ENCODE data around the gene ISLR2. TPM values are rescaled to one million over a fixed set of nuclear protein-coding genes. Genes with fewer than 3 reads are reported as not detected.
"Not testable (repeated sequence)": the region's sequence is repeated elsewhere in the genome, so short reads cannot be mapped to it uniquely, and the experiment has no call there.

Gene ISLR2
- total RNA-seq, 1 donor from 2014 or later: 113 TPM

- no peak for FAIRE-seq
These were observed 26.5 kb downstream of the ISLR2 start for GRCh38 chr15:74156678-74157411.

GRCh38 chr15:74157868-74158827 is 27.8 kb downstream of the ISLR2 start:
- FAIRE-seq: no peak
- DNase-seq (ENCODE audit: low spot score in 2 of 2): no peak

More at GRCh38 chr15:74156678-74157411, 26.5 kb downstream of the ISLR2 start:
- DNase-seq (ENCODE audit: low spot score in 2 of 2): no peak

DNA sequence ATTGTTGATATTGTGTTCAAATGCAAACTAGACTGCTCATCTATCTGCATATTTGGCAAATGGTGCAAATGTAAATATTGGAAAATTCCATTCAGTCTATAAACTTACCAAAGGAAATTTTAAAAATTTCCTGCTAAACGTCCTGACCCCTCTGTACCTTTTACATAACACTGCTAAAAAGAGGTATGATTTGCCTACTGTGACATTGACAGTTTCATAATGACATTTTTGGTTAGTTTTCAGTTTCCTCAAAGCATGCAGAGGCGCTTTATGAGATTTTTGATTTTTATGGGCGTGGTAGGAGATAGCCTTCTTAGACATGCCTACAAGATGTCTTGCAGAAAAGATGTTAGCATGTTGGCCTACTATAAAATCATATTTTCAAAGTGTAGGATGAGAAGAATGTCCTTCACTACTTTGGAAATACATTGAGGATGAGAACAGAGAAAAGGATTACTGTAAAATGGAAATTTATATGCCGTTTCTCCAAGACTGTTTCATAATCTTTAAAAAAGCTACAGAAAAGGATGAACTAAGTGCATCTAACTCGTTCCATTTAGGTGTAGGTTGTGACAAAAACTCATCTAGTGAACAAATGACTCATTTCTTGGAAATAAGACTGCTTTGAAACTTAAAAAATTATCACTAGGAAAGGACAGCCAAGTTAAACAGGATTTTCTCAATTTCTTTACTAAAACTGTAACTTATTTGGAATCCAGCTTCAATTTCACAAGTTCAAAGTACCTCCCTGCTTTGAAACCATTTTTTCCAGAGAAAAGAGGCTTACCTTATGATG is 28.7 kb downstream of the ISLR2 start:
- no peak for DNase-seq (ENCODE audit: low spot score in 2 of 2)
- no peak for FAIRE-seq

- FAIRE-seq (no peak), DNase-seq (ENCODE audit: low spot score in 2 of 2) (no peak)
These were observed 29.4 kb downstream of the ISLR2 start for GRCh38 chr15:74159773-74160172.

DNA sequence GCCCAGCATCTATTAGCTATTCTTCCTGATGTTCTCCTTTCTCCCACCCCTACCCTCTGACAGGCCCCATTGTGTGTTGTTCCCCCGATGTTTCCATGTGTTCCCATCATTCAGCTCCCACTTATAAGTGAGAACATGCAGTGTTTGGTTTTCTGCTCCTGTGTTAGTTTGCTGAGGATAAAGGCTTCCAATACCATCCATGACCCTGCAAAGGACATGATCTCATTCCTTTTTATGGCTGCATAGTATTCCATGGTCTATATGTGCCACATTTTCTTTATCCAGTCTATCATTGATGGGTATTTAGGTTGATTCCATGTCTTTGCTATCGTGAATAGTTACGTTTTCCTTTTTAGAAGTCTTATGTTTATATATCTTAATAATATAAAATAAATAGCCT is 30.0 kb downstream of the ISLR2 start:
- not testable (repeated sequence) for FAIRE-seq; DNase-seq (ENCODE audit: low spot score in 2 of 2)

DNA sequence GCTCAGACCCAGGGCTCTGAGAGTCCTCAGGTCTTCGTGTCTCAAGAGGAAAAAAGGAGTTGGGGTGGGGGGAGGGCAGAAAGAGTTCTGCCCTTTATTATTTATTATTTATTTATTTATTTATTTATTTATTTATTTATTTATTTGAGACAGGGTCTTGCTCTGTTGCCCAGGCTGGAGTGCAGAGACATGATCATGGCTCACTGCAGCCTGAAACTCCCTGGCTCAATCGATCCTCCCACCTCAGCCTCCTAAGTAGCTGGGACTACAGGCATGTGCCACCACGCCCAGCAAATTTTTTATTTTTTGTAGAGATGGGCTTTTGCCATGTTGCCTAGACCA is 31.8 kb downstream of the ISLR2 start:
- DNase-seq (ENCODE audit: low spot score in 2 of 2); FAIRE-seq: not testable (repeated sequence)

DNA sequence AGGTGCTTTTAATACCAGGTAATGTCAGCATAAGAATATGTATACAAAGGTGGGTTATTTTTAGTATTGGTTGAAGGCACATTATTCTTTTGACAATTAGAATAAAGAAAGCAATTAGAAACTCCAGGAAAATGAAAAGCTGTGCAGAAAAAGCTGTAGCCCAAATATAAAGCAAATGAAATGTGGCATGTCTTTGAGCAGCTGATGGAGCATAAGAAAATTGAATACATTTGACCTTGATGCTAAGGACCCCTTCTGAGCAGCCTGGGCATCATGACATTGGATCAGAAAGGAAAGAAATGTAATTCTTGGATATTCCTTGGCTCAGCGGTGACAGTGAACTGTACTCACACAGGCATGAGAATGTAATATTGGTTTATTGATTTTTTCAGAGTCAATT is 35.1 kb downstream of the ISLR2 start:
- no peak for DNase-seq (ENCODE audit: low spot score in 2 of 2)
- FAIRE-seq: no peak

GRCh38 chr15:74167891-74168331 is 37.5 kb downstream of the ISLR2 start:
- no peak for FAIRE-seq
- DNase-seq (ENCODE audit: low spot score in 2 of 2): no peak

- FAIRE-seq (no peak), DNase-seq (ENCODE audit: low spot score in 2 of 2) (no peak)
These were observed 38.3 kb downstream of the ISLR2 start for GRCh38 chr15:74168711-74169126.

DNA sequence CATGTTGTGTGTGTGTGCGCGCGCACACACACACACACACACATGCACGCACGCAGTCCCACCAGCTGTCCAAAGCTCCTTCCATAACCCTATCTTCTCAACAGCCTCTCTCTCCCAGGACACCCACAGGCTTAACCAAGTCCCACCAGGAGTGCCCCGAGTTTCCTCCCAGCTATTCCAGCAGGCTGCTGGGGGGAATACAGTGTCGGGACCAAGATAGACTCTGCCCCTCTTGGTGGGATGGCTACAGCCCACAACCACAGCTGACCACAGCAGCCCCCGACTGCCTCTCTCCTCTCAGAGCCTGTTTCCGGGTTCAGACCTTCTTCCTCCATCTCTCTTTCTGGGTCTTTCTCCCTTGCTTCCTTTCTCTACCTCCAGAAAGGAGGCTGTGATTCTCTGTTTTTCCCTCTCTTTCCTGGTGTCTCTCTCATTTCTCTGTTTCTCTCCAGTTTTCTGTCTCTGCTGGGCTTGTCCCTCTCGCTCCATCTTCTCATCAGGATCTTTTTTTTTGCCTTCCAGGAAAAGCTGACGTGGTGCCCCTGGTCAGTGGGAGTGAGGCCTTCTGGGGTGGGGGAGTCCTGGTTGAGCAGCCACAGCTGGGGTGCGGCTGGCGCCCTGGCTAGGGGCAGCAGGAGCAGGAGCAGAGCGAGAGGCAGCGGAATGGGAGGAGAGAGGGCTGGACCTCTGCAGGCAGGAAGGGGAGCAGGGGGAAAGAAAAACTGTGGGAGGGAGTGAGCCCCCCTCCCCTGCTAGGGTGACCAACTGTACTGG is 39.9 kb downstream of the ISLR2 start:
- DNase-seq (ENCODE audit: low spot score in 2 of 2) (no peak), FAIRE-seq (no peak)

DNA sequence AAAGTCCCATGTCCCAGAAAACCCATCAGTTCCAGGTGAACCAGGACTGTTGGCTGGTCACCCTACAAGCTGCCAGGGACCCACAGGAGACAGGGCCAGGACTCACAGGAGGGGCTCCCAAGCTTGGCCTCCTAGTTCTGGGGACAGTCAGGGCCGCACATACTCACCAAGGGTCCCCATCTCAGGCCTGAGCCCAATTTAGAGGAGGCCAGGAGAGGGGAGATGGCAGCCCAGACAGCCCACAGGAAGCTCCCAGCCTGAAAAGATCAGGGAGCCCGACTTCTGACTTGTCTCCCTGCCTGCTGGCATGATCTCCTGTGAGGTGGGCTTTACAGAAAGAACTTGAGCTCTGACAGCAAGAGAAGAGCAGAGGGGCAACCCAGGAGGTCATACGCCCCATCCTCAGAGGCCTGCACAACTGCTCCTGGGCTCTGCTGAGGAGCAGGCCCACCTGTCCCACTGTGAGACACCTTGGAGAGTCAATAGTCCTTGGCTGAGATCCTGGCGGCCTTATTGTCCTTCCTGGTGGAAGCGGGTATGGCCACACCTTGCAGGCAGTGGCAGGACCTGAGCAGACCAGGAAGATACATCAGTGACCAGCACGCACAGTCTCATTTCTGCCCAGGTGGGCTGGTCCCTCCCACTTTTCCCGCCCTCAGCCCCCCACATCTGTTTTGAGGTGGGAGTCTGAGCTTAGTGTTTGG is 40.6 kb downstream of the ISLR2 start:
- no peak for DNase-seq (ENCODE audit: low spot score in 2 of 2)
- FAIRE-seq: no peak

DNA sequence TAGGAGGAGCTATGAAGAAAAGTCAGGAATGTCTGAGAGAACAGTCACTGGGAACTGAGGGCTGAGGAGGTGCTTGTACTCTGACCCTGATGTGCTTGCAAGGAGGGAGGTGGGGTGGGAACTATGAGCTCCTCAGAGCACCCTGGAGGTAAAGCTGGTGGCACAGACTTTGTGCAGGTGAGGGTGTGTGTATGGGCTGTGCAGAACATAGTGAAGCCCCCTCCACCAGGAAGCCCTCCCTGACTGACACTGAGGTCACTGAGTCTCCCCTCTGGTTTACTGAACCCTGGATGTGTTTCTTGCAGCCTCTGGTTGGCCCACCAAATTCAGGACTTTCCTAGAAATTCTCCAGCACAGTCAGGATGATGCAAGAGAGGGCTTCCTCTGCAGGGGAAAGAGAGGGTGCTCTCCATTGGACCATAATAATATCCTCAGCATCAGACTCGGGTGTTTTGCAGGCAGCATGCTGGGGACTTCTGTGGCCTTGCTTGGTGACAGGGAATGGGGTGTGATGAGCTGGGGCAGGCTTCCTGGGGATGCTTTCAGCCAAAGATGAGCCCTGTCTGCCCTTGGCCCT is 41.7 kb downstream of the ISLR2 start:
- no peak for DNase-seq (ENCODE audit: low spot score in 2 of 2)
- no peak for FAIRE-seq

DNA sequence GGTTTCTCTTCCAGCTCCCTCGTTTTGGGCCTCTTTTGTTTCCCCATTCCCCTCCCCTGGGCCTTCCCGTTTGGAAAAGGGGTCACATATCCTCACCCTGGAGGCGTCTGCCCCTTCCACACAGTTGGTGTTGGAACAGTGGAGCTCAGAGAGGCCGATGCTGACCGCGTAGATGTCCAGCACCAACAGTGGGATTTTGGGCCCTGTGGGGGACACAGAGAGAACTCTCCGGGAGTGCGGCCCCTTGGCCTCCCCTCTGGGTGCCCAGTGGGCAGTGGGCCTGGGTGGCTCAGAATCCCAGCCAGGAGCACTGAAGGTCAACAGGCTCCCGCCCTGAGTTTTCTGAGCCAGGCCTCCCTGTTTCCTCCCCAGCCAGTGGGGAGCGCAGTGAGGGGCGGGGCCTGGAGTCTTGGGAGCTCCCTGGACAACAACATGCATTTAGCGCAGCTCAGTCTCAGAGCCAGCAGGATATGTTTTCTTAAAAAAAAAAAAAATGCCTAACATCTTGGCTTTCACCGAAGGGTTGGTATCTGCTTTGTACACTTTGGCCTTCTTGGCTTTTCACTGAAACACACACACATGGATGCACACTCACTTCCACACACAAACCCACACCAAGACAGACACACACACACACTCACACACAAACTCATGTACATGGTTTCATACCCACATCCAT is 42.5 kb downstream of the ISLR2 start:
- DNase-seq (ENCODE audit: low spot score in 2 of 2): no peak

DNA sequence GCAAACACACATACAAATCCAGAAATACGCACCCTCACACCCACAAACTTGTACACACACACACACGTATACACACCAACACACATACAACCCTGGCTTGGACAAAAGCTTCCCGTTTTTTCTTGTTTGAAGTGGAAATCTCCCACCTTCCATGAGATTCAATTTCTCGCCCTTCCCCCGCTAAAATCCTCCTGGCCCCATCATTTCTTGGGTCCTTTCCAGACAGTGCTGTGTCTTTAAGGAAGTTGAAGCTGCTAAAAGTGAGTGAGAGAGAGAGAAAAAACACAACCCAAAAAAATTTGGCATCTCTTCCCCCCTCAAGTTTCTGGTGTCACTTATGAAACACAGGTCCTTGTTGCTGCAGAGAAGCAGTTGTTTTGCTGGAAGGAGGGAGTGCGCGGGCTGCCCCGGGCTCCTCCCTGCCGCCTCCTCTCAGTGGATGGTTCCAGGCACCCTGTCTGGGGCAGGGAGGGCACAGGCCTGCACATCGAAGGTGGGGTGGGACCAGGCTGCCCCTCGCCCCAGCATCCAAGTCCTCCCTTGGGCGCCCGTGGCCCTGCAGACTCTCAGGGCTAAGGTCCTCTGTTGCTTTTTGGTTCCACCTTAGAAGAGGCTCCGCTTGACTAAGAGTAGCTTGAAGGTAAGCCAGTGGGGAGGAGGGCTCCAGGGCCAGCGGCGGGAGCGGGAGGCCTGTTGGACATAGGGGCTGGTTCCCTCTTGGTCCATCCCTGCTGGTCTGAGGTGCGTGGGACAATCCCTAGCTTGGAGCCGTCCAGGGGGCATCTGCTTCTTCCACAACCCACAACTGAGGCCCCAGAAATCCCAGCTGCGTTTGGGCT is 43.2 kb downstream of the ISLR2 start, which contains the start of gene ISLR:
Gene ISLR, plus strand, starts transcription at position 331 of the 839 bp plus-strand sequence. CDS start 1,149 bp downstream, outside the sequence.
- no peak for FAIRE-seq
- DNase-seq (ENCODE audit: low spot score in 2 of 2): no peak

More for the DNA sequence above, 42.5 kb downstream of the ISLR2 start:
- FAIRE-seq: no peak

DNA sequence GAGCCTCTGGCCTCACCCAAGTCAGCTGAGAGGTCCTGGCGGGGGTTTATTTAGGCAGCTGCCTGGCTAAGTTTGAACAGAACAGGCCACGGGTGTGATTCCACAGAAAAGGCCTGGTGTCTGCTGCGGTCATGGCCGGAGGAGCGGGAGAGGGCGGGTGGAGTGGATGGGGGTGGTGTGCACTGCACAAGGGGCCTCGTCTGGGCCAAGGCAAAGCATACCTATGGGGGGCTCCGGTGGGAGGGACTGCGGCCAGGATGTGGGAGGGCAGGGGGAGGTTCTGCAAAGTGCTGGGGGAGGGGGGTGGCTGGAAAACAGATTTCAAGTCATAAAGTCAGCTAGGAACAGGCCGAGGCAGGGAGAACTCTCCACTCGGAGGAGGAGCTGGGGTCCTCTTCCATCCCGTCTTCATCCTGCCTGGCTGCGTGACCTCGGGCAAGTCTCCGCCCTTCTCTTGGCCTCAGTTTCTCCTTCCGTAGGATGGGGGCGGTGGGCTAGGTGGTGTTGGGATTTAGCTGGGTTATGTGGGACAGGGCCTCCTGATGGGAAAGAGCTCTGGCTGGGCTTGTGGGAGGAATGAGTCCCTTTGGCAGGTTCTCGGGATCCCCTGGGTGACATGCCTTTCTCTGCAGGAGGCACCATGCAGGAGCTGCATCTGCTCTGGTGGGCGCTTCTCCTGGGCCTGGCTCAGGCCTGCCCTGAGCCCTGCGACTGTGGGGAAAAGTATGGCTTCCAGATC is 44.0 kb downstream of the ISLR2 start:
- DNase-seq (ENCODE audit: low spot score in 2 of 2) (no peak), FAIRE-seq (no peak)

DNA sequence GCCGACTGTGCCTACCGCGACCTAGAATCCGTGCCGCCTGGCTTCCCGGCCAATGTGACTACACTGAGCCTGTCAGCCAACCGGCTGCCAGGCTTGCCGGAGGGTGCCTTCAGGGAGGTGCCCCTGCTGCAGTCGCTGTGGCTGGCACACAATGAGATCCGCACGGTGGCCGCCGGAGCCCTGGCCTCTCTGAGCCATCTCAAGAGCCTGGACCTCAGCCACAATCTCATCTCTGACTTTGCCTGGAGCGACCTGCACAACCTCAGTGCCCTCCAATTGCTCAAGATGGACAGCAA is 44.5 kb downstream of the ISLR2 start:
- DNase-seq (ENCODE audit: low spot score in 2 of 2): no peak
- no peak for FAIRE-seq

Measured in frontal cortex (tissue), 4 donors.